KMS-11 (cell line): ENCODE measurements around the gene TMC1.
A peak's percentile ranks its signal among the peaks of the same experiment; 100 is the strongest.

ENCODE experiments used
- H2AFZ ChIP-seq: fragments of 200-600 bp; sonication (generic); 2 replicates; pipeline ENCODE4 v1.6.1; 2016; ENCODE audit warnings: antibody characterized with exemption, mixed run types, low read depth
- H3K27ac ChIP-seq: fragments of 200-600 bp; sonication (generic); 2 replicates; pipeline ENCODE4 v1.6.1; 2016; ENCODE audit warnings: mild to moderate bottlenecking, mixed run types
- H3K27me3 ChIP-seq: fragments of 200-600 bp; sonication (generic); 2 replicates; pipeline ENCODE4 v1.6.1; 2017; ENCODE audit warnings: mild to moderate bottlenecking, low read depth, mixed run types, moderate library complexity; ENCODE audit not compliant: insufficient read depth
- H3K36me3 ChIP-seq: fragments of 200-600 bp; sonication (generic); 2 replicates; pipeline ENCODE4 v1.6.1; 2017; ENCODE audit warnings: mild to moderate bottlenecking, mixed run types; ENCODE audit not compliant: insufficient read depth
- H3K4me1 ChIP-seq: fragments of 200-600 bp; sonication (generic); 2 replicates; pipeline ENCODE4 v1.6.1; 2016; ENCODE audit warnings: mild to moderate bottlenecking, low read depth, mixed run types; ENCODE audit not compliant: poor library complexity, severe bottlenecking
- H3K4me2 ChIP-seq: fragments of 200-600 bp; sonication (generic); 2 replicates; pipeline ENCODE4 v1.7.0; 2016; ENCODE audit warnings: mild to moderate bottlenecking, mixed run types
- H3K4me3 ChIP-seq: fragments of 200-600 bp; sonication (generic); IDR thresholded peaks from 2 replicates; pipeline ENCODE4 v1.6.1; 2017; ENCODE audit warnings: low read depth, low read length, mixed read lengths; ENCODE audit not compliant: insufficient read depth
- H3K79me2 ChIP-seq: fragments of 200-600 bp; sonication (generic); 2 replicates; pipeline ENCODE4 v1.6.1; 2016; ENCODE audit warnings: low read depth, mixed run types; ENCODE audit not compliant: insufficient read depth
- H3K9ac ChIP-seq: fragments of 200-600 bp; sonication (generic); 2 replicates; pipeline ENCODE4 v1.6.1; 2016; ENCODE audit warnings: mild to moderate bottlenecking, mixed run types
- H4K20me1 ChIP-seq: fragments of 200-600 bp; sonication (generic); 2 replicates; pipeline ENCODE4 v1.6.1; 2016; ENCODE audit warnings: mild to moderate bottlenecking, mixed run types; ENCODE audit not compliant: insufficient read depth
- TF ChIP-seq, protein P1 (sequence below): fragments of 200-600 bp; sonication (generic); conservative IDR thresholded peaks from 2 replicates; pipeline ENCODE4 v1.6.1; 2017; ENCODE audit warnings: low read depth, mild to moderate bottlenecking, antibody characterized with exemption, low read length, moderate library complexity, mixed read lengths

TMC1 gene

DNA sequence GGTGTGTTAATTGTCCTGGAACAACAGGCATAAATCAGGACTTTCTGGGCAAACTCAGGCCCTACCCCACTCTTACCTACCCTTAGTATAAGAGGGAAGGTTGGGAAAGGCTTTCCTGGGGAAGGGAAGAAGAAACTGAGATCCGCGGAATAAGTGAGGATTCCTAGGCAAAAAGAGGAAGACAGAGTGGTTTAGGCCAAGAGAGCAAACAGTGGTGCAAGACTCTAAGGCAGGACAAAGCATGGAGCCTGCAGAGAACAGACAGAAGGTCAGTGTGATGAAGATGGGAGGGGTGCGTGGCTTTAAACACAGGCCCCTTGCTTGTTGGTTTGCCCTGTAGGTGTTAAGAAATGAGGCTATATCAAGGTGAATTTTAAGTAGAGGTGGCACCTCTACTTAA, 69.4 kb downstream of the TMC1 start:
- H3K79me2 ChIP-seq: no peaks in the 10 kb centered on the region
- no peak overlapping the region for H3K27ac ChIP-seq
- H2AFZ ChIP-seq: no peak overlapping the region
- TF ChIP-seq, protein P1, sequence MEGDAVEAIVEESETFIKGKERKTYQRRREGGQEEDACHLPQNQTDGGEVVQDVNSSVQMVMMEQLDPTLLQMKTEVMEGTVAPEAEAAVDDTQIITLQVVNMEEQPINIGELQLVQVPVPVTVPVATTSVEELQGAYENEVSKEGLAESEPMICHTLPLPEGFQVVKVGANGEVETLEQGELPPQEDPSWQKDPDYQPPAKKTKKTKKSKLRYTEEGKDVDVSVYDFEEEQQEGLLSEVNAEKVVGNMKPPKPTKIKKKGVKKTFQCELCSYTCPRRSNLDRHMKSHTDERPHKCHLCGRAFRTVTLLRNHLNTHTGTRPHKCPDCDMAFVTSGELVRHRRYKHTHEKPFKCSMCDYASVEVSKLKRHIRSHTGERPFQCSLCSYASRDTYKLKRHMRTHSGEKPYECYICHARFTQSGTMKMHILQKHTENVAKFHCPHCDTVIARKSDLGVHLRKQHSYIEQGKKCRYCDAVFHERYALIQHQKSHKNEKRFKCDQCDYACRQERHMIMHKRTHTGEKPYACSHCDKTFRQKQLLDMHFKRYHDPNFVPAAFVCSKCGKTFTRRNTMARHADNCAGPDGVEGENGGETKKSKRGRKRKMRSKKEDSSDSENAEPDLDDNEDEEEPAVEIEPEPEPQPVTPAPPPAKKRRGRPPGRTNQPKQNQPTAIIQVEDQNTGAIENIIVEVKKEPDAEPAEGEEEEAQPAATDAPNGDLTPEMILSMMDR: no peak
- H4K20me1 ChIP-seq: no peaks in the 10 kb centered on the region
- no peaks in the 10 kb centered on the region for H3K36me3 ChIP-seq
- peaks cover 5% of the 10 kb centered on the region for H3K4me1 ChIP-seq
- no peaks in the 10 kb centered on the region for H3K27me3 ChIP-seq
- no peak overlapping the region for H3K9ac ChIP-seq
- H3K4me3 ChIP-seq: no peak overlapping the region
- H3K4me2 ChIP-seq: no peak overlapping the region

DNA sequence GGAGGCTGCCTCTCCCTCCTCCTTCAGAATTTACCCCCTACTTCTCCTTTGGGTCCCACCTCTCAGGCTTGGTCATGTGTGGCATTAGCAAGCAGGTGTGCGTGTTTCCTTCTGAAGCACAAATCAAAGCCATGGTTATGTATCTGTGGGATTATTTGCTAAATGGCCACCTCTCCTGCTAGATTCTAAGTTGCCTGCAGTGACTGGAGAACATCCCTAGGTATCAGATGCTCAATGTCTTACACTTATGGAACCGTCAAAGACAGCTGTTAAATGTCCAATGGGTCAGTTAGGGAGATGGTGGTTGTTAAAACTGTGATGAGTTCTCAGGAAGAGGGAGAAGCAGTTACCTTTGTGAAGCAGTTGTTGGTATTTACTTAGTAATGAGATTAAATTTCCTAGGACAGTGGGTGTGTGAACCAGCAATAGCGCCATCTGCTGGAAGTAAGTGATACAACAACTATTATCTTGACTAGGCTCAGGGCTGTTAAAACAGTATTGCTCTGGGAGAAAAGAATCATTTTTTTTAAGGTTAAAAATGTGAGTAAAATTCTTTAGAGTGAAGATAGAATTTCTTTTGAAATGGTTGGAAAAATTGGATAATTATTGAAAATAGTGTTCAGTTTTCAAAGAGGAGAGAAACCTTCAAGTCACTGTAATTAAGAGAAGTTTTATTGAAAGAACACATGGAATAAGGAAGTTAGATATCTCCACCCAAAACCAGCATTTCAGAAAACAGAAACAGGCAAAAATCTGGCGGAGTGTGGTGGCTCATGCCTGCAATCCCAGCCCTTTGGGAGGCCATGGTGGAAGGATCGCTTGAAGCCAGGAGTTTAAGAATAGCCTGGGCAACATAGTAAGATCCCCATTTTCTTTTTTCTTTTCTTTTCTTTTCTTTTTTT, 71.3 kb downstream of the TMC1 start:
- Histone ChIP-seq H3K27me3 (no peaks in the 10 kb centered on the region), H4K20me1 (no peaks in the 10 kb centered on the region), H3K79me2 (no peaks in the 10 kb centered on the region), H3K27ac (no peak overlapping the region), H2AFZ (0 out of 2 replicates have a peak overlapping the region, but pooled peaks have one; percentile 9), H3K9ac (no peak overlapping the region), H3K36me3 (no peaks in the 10 kb centered on the region), H3K4me1 (peaks cover 15% of the 10 kb centered on the region), H3K4me3 (no peak overlapping the region), H3K4me2 (no peak overlapping the region)
- TF ChIP-seq, protein P1: peak; percentile 92

DNA sequence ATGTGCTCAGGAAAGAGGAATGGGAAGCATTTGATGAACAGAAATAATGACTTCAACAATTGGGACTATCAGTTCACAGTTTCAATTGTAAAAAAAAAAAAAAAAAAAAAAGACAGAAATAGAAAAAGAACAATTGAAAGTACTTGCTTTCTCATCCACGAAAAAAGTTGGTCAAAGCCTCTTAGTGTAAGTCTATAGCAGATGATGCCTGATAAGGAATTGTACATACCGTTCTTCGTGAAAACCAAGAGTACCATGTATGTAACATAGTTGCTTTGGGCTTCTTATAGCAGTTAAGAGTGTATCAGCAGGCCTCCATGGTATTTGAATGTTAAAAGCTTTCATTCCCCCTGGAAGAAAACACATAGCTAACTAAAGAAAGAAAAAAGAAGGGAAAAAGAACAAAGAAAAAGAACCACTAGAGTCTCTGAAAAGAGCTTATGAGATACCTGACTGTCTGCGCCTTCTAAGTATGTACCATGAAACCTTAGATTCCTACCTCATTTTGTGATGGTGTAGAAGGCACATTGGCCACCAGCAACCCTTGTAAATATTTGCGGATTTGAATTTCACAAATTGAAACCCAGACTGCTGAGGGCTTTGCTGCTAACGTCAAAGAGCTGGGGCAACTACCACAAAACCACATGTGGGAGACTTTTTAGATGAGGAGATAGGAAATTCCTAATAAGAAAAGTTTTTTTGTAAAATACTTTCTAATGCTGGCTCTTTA, 75.2 kb downstream of the TMC1 start:
- no peak overlapping the region for H3K4me3 ChIP-seq
- H3K79me2 ChIP-seq: no peaks in the 10 kb centered on the region
- H4K20me1 ChIP-seq: no peaks in the 10 kb centered on the region
- no peak overlapping the region for H2AFZ ChIP-seq
- no peak overlapping the region for H3K9ac ChIP-seq
- no peak overlapping the region for H3K27ac ChIP-seq
- no peaks in the 10 kb centered on the region for H3K27me3 ChIP-seq
- peaks cover 16% of the 10 kb centered on the region for H3K4me1 ChIP-seq
- H3K36me3 ChIP-seq: no peaks in the 10 kb centered on the region
- TF ChIP-seq, protein P1: no peak
- 0 out of 2 replicates have a peak overlapping the region, but pooled peaks have one; percentile 33 for H3K4me2 ChIP-seq

GRCh38 chr9:72597181-72597517, 75.7 kb downstream of the TMC1 start:
- Histone ChIP-seq H3K4me2 (no peak overlapping the region), H3K79me2 (no peaks in the 10 kb centered on the region)

More at GRCh38 chr9:72597181-72597517, 75.7 kb downstream of the TMC1 start:
- Histone ChIP-seq H3K27me3 (no peaks in the 10 kb centered on the region), H3K4me1 (peaks cover 20% of the 10 kb centered on the region), H2AFZ (no peak overlapping the region), H4K20me1 (no peaks in the 10 kb centered on the region), H3K9ac (no peak overlapping the region), H3K27ac (no peak overlapping the region), H3K4me3 (no peak overlapping the region), H3K36me3 (no peaks in the 10 kb centered on the region)
- TF ChIP-seq, protein P1: no peak
